HG03108 (cell line): ENCODE data around the gene FAM228A.
"Not testable (repeated sequence)": the region's sequence is repeated elsewhere in the genome, so short reads cannot be mapped to it uniquely, and the experiment has no call there.

Experiments used
- ATAC-seq: cut with Tn5 transposase; IDR thresholded peaks from one replicate; pipeline ENCODE4 v1.9.1; 2021; ENCODE audit warnings: moderate library complexity; ENCODE audit not compliant: unreplicated experiment

FAM228A gene

GRCh38 chr2:24174851-24175277 lies at the start of gene FAM228A:
TSS of gene FAM228A (plus strand) at chr2:24175053. CDS start at chr2:24175481, 428 bp downstream.
- no peak for ATAC-seq

GRCh38 chr2:24125956-24126355 lies 48.9 kb upstream of the FAM228A start:
- ATAC-seq: no peak

- no peak for ATAC-seq
These were observed 42.3 kb upstream of the FAM228A start for GRCh38 chr2:24132543-24132942.

DNA sequence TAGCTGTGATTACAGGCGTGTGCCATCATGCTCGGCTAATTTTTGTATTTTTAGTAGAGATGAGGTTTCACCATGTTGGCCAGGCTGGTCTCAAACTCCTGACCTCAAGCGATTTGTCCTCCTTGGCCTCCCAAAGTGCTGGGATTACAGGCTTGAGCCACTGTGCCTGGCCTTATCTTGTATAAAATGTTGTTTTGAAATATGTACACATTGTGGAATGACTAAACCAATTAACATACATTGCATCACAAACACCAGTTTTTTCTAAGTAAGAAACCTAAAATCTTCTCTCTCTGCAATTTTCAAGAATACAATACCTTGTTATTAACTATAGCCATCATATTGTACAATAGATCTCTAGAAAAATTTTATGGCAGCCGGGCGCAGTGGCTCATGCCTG lies 34.5 kb upstream of the FAM228A start:
- ATAC-seq: not testable (repeated sequence)

DNA sequence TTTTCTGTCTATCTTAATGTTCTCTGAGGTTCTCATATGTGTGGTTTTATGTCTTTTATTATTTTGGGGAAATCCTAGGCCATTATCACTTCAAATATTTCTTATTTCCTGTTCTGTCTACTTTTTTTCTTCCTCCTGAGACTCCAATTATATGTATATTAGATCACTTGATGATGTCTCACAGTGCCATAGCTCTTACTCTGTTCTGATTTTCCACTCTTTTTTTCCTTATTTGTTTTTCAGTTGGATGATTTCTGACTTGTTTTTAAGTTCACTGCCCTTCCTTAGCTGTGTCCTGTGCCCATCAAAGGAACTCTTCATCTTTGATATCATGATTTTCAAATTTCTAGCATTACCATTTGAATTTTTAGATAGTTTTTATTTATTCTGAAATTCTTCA lies 27.5 kb upstream of the FAM228A start:
- no peak for ATAC-seq

- no peak for ATAC-seq
These were observed 22.2 kb upstream of the FAM228A start for GRCh38 chr2:24152413-24153197.

GRCh38 chr2:24153478-24153877 lies 21.4 kb upstream of the FAM228A start:
- no peak for ATAC-seq

GRCh38 chr2:24158131-24158530 lies 16.7 kb upstream of the FAM228A start:
- no peak for ATAC-seq

DNA sequence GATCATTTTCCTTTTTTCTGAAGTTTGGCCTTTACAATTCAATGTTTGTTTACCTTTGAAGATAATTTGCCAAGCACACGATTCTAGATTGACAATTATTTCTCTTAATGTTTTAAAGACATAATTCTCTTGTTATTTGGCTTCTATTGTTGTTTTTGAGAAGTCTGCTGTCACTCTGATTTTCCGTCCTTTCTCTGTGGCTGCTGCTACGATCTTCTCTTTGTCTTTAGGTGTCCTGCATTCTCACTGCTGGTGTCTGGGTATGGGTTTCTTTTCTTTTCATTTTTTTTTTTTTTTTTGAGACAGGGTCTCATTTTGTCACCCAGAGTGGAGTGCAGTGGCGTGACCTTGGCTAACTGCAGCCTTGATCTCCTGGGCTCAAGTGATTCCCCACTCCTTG lies 15.1 kb upstream of the FAM228A start:
- no peak for ATAC-seq

- ATAC-seq: no peak
These were observed 14.1 kb upstream of the FAM228A start for GRCh38 chr2:24160761-24161160.

DNA sequence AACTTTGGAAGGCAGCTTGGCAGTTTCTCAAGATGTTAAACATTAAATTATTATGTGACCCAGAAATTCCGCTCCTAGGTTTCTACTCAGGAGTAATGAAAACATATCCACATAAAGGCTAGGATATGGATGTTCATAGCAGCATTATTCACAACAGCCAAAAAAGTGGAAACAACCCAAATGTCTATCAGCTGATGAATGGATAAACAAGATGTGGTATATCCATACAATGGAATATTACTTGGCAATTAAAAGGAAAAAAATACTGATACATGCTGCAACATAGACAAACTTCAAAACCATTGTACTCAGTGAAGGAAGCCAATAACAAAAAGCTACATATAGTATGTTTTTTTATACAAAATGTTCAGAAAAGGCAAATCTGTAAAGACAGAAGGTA lies 12.4 kb upstream of the FAM228A start:
- no peak for ATAC-seq

GRCh38 chr2:24163186-24163585 lies 11.7 kb upstream of the FAM228A start:
- no peak for ATAC-seq

GRCh38 chr2:24163601-24164000 lies 11.3 kb upstream of the FAM228A start:
- no peak for ATAC-seq

GRCh38 chr2:24164416-24164973 lies 10.4 kb upstream of the FAM228A start:
- ATAC-seq: no peak

DNA sequence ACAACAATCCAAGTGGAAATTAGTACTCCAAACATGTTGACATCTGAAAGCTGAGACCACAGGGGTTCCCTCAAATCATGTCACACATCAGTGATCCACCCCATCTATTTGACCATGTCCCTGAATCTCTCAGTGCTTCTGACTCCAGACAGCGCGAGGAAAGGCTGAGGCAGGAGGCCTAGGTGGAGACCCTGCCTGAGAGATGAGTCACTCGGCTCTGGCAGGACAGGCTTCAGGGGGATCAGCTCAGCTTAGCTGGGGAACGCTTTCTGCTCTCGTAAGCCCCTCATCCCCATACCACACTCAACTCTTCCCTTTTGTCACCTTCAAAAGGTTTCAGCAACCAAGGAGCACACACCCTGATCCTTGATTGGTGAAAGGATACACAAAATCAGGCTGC lies 5.8 kb upstream of the FAM228A start:
- no peak for ATAC-seq

GRCh38 chr2:24175631-24176187 lies 856 bp downstream of the FAM228A start:
- ATAC-seq: no peak

DNA sequence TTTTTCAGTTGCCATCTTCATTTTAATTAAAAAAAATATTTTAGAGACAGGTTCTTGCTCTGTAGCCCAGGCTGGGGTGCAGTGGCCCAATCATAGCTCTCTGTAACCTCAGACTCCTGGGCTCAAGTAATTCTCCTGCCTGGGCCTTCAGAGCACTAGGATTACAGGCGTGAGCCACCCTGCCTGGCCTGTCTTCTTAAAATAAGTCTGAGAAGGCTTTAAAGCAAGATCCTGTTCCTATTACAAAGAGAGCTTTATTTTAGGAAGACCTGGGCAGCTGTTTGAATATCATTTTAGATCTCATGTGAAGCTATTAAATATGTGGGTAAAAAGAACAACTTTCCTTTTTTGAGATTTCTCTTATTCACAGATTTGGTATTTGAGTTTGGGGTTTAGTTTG lies 1.5 kb downstream of the FAM228A start:
- ATAC-seq: no peak

DNA sequence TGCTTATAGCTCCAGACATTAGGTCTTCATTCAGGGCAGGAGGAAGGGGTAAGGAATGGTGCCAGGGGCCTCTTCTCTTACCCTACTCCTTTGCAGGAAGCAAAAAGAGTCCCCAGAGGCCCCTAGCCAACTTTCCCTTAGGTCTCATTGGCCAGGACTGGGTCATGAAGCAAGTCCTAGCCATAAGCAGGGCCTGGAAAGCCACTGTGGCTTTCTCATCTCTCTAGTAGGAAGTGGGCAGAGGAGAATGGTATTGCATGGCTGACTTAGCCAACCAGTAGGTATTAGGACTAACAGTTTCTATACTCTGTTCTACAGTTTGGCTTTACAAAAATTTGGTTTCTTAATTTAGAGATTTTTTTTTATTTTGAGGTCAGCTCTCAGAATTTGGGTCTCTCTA lies 4.8 kb downstream of the FAM228A start:
- no peak for ATAC-seq

GRCh38 chr2:24181849-24182248 lies 7.0 kb downstream of the FAM228A start:
- no peak for ATAC-seq

- no peak for ATAC-seq
These were observed 7.7 kb downstream of the FAM228A start for GRCh38 chr2:24182507-24182906.

DNA sequence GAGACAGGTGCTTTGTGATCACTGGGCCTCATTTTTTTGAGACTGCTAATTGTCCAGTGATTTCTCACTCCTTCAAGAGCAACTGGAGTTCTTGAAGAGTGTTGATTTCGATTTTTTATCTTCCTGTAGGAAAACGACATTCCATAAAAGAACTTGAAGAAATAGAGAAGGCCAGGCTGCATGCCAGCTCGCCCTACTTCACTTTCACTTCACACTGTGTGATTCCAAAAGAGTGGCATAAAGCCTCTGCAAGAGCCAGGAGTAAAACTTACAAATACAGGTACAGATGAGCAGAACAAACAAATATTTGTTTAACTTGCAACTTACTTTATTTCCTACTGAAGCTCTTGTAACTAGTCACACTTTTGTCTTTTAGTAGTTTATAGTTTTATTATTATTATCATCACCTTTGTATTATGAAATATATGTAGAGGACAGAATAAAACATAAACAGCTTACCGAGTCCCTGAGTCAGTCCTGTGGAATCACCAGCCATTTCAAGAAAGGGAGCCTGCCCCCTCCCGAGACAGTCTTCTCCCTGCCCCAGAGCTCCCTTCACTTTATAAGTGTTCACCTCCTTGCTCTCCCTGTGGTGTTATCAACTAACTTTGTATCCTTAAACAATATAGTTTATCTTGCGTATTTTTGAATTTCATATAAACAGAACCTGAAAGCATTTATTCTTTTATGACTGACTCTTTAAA lies 8.7 kb downstream of the FAM228A start:
- no peak for ATAC-seq

GRCh38 chr2:24189551-24189950 lies 14.7 kb downstream of the FAM228A start:
- ATAC-seq: no peak
